ENCODE measurements around the gene ERVK3-1.

- TF ChIP-seq YY1 (IDR thresholded peaks at IDR 0.05; ENCODE audit: insufficient read depth, insufficient read length) = no peak
- no peak for TF ChIP-seq ZNF274 (IDR thresholded peaks at IDR 0.05; ENCODE audit: low read depth, low read length)
- no peak for TF ChIP-seq SUZ12 (IDR thresholded peaks at IDR 0.05; ENCODE audit: extremely low read depth, insufficient read depth, insufficient read length)
Observed at GRCh38 chr19:58307736-58308135, 2.6 kb downstream of the ERVK3-1 start.

All from NT2/D1 (cell line).